Measurements from ENCODE around the gene RAD18. TPM values are rescaled to one million over a fixed set of nuclear protein-coding genes. Genes with fewer than 3 reads are reported as not detected.
A peak's percentile ranks its signal among the peaks of the same experiment; 100 is the strongest.

Gene RAD18
- polyA plus RNA-seq, 12 donors: 4.3 to 12.9 (median 7.4) TPM; not detected in 1

GRCh38 chr3:8987645-8988383 lies 24.5 kb upstream of the RAD18 start:
- DNase-seq: peak; percentile 73

DNA sequence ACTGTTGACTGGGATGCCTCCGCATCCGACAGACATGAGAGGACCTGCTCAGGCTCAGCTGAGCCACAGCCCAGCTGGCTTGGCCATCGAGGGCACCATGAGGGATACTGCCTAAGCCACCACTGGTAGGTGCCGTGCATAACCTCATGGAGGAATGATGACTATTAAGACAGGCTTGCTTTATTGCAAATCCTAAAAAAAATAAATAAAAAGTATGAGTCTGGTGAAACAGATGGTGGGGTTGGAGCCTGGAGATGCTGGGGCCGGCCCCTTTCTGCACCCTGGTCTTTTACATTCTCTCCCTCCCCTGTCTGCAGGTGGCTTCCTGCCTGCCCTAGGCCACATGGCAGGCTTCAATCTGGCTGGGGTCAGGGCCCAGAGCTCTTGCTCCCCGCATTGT lies 24.0 kb upstream of the RAD18 start:
- no peak for DNase-seq

DNA sequence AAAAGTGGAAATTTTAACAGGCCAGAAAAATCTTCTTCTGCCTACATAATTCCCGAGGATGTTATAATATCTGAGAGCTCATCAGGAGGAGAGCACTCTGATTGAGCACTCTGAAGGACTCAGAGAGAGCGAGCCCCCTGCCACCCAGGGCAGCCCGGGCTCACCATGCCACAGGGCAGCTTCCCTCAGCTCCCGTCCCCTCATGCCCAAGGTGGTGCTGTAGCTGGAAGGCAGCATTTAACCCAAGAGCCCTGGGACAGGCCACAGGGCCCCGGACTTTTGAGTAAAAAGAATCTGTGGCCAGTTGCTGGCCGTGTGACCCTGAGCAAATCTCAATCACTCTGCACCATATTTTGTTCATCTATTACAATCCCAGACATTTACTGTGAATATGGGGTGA lies 23.5 kb upstream of the RAD18 start:
- no peak for DNase-seq

GRCh38 chr3:8985876-8986275 lies 22.6 kb upstream of the RAD18 start:
- DNase-seq: no peak

DNA sequence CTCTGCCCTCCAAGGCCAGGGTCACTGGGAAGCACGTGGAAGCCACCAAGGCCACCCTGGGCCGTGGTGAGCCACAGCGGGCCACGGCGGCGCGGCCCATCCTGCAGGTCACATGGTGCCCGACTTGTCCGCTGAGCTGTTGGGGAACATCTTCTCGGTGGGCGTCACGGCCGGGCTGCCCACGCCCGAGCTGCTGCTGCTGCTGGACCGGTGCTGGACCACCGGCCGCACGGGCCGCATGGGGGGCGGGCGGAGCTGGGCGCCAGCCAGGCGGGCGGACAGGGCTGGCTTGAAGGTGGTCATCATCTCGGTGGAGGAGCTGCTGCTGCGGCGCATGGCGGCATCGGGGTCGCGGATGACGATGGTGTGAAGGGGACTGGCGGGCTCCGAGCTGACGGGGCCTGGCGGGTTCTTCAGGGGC lies 22.1 kb upstream of the RAD18 start:
- DNase-seq: no peak

DNA sequence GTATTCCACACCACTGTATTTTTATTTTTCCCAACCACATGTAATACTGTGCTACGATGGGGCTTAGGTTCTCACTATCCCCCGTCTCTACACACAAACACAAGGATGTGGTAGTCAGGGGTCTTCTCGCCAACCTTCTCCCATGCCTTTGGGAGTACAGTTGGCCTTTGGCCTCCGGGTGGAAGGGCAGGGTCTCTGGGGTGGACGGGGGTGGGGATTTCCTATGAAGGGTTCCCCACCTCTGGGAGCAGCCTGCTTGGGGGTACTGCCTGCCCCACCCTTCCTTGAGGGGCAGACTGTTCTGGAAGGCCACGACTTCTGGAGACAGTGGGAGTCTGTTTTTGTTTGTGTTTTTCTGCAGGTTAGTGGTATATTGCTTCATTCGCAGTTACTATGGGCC lies 21.3 kb upstream of the RAD18 start:
- DNase-seq: no peak

GRCh38 chr3:8984081-8984480 lies 20.8 kb upstream of the RAD18 start:
- DNase-seq: no peak

- no peak for DNase-seq
Measured at GRCh38 chr3:8983591-8983990, 20.3 kb upstream of the RAD18 start.

DNA sequence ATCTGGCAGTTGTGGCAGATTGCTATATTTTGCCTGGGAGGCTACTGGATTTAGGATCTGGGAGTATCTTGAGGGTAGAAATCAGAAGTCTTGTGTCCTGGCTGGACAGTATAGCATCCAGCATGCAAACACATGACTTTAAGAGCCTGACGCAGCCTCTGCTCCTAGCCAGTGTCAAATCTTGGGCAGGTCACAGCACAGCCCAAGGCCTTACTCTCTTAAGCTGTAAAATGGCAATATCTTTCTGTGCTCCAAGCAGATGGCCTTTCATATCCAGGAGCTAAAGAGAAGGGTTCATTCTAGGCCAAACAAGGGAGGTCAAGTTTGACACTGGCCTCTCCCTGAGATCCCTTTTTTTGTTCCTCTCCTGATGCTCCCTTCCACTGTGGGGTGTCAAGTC lies 19.8 kb upstream of the RAD18 start:
- DNase-seq: no peak

DNA sequence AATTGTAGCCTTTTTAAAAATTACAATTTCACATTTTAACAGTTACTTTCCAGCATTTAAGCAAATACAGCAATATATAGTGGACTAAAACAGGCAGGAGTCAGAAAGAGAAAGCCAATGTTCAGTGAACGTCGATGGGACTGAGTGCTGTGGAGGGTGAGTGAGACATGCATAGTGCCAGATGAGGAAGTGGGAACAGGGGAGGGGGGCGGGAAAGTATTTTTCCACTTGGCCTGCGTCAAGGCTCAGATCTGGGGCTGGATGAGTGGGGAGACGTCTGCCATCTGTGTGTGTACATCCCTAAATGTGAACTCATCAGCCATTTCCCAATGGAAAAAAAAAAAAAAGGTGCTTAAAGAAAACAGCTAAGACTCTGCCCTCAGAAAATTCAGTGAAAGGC lies 19.2 kb upstream of the RAD18 start:
- DNase-seq: peak; percentile 43

GRCh38 chr3:8981700-8982099 lies 18.4 kb upstream of the RAD18 start:
- no peak for DNase-seq

GRCh38 chr3:8981296-8981695 lies 18.0 kb upstream of the RAD18 start:
- DNase-seq: no peak

GRCh38 chr3:8980756-8981257 lies 17.5 kb upstream of the RAD18 start:
- DNase-seq: no peak

- no peak for DNase-seq
Measured at GRCh38 chr3:8979262-8979661, 16.0 kb upstream of the RAD18 start.

- no peak for DNase-seq
Measured at GRCh38 chr3:8978551-8978950, 15.3 kb upstream of the RAD18 start.

- no peak for DNase-seq
Measured at GRCh38 chr3:8976540-8977182, 13.4 kb upstream of the RAD18 start.

- DNase-seq: no peak
Measured at GRCh38 chr3:8975081-8976020, 12.1 kb upstream of the RAD18 start.

- DNase-seq: no peak
Measured at GRCh38 chr3:8974458-8974857, 11.2 kb upstream of the RAD18 start.

GRCh38 chr3:8972639-8973038 lies 9.4 kb upstream of the RAD18 start:
- DNase-seq: no peak

DNA sequence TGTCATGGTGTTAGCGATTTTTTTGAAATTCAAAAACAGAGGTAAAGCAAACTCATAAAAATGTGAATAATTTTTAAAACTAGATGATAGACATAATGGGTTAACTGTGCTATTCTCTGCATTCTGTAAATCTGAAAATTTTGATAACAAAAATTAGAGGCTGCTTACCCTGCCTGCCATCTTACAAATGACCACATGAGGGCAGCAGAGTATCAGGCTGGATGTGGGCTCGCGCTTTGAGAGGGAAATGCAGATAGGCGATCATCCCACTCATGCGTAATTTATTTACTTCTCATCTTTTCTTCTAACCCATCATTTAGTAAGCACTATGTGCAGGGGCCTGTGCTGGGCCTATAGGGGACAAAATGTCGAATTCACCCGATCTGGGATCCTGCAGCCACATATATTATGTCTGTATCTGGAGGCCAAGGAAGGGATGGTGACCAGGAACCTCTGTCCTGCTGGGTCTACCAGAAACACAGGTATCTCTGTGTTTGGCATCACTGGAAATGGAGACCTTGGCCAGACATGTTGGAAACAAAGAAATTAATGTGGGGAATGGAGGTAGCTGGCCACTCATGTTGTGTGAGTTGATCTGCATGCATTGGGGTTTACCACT lies 7.8 kb upstream of the RAD18 start:
- peak; percentile 80 for DNase-seq

DNA sequence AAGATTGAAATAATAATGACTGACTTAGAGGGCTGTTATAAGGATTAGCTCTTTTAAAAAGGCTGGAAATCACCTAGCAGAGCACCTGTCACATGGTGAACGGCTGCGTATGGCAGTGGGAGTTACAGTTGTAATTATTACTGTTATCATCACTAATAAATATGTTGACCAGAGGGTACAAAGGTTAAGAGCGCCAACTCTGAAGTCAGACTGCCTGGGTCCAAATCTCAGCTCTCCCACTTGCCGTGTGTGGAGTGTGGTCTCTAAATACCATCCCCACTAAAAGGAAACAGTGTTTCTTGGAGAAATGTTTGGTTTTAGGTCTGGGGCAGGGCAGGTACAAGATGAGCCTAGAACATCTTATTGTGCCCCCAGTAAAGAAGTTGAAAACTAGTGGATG lies 6.0 kb upstream of the RAD18 start:
- DNase-seq: no peak

DNA sequence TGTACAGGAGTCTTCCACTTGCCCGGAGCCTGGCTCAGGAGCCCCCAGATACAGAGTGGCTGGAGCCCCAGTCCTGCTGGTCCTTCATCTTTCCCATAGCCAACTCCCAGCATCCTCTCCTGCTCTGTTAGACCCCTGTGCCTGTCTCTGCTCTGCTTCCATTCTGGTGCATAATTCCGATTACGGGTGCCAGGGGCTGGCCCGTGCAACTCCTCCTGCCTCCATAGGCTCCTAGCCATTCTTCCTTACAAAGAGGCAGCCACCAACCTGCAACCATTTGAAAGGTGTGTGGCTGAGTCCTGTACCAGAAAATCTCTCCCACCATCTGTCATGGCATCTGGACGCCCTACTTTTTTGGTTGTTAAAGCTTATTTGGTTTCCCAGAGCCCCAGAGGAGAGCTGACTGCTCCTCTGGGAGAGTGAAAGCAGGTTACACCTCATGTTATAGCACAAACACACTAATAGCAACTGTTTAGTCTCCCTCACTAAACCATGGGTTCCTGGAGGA lies 5.2 kb upstream of the RAD18 start:
- DNase-seq: no peak

All from muscle of arm (tissue), 12 donors.